DOHH2 (cell line): ENCODE data around the gene NAB2.

ENCODE experiments used
- EZH2phosphoT487 ChIP-seq: fragments of 200-600 bp; sonication (generic); IDR thresholded peaks from 2 replicates; pipeline ENCODE4 v1.6.1; 2017; ENCODE audit warnings: borderline replicate concordance, mild to moderate bottlenecking, antibody characterized with exemption, low read length, moderate library complexity, mixed read lengths
- TF ChIP-seq, protein P1 (sequence below): fragments of 200-600 bp; sonication (generic); IDR thresholded peaks from one replicate; pipeline ENCODE4 v1.5.1; 2014; ENCODE audit warnings: antibody characterized with exemption, mild to moderate bottlenecking, low read depth, low read length; ENCODE audit not compliant: poor library complexity, severe bottlenecking

DNA sequence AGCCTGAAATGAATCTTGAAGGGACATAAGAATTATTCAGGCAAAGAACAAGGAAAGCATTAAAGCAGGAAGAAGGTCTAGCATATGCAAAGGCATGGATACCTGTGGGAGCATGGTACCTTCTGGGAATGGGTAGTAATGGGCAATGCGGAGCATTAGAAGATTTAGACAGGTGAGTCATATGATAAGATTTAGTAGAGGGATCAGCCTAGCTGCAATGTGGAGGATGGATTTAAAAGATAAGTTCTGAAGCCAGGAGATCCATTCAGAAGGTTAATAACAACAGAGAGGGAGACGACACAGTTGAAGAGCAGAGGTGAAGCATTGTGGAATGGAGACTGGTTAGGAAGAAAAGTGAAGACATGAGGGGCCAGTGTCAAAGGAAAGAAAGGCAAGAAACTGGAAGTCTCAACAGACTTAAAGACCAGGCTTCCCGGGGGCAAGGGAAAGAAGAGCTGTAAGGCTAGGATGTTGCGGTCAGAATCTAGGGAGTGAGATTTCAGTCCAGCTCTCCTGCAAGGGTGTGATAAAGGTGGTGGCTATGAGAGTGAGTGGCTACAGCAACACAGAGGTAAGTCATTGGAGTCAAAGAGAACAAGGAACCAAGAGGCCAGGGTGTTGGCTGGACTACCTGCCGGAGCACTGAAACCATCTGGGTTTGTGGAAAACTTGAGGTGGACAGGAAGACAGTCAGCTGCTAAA is 27.8 kb downstream of the NAB2 start:
- TF ChIP-seq, protein P1, sequence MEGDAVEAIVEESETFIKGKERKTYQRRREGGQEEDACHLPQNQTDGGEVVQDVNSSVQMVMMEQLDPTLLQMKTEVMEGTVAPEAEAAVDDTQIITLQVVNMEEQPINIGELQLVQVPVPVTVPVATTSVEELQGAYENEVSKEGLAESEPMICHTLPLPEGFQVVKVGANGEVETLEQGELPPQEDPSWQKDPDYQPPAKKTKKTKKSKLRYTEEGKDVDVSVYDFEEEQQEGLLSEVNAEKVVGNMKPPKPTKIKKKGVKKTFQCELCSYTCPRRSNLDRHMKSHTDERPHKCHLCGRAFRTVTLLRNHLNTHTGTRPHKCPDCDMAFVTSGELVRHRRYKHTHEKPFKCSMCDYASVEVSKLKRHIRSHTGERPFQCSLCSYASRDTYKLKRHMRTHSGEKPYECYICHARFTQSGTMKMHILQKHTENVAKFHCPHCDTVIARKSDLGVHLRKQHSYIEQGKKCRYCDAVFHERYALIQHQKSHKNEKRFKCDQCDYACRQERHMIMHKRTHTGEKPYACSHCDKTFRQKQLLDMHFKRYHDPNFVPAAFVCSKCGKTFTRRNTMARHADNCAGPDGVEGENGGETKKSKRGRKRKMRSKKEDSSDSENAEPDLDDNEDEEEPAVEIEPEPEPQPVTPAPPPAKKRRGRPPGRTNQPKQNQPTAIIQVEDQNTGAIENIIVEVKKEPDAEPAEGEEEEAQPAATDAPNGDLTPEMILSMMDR = no peak
- no peak for TF ChIP-seq EZH2phosphoT487
